Measurements from ENCODE around the gene NLGN3. TPM values are rescaled to one million over a fixed set of nuclear protein-coding genes. Genes with fewer than 3 reads are reported as not detected.

The NLGN3 gene
- 0.10 and 0.15 TPM in 2 replicates for total RNA-seq (2014; rRNA removed; shearing (Covaris generic))

- DNase-seq (ENCODE audit: low read depth): no peak
Observed at GRCh38 chrX:71144651-71145050, at the start of gene NLGN3. TSS of gene NLGN3 (plus strand) at chrX:71144841. CDS start at chrX:71147750, 2,909 bp downstream.

DNA sequence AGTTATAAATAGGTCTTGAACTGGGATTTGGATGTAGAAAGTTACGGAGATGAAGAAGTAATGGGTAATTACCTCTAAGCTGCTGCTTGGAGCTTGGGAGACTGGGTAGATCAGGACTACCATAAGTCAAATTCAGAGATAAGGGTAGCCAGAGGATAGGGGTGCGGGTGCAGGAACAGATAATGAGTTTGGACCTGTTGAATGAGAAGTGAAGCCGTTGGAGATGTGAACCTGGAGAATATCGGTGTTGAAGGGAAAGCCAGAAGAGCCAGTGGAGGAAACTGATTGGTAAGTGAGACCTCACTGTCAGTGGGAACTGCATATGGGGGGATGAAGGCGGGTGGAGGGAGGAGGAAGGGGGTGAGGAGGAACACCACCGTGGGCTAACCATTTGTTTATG is 49.6 kb upstream of the NLGN3 start:
- no peak for DNase-seq (ENCODE audit: low read depth)

- peak; percentile 90 for DNase-seq (ENCODE audit: low read depth)
Observed at GRCh38 chrX:71095555-71095980, 49.1 kb upstream of the NLGN3 start, which contains the start of gene FOXO4. TSS of gene FOXO4 (plus strand) at chrX:71095851. CDS start at chrX:71096529, 678 bp downstream.

DNA sequence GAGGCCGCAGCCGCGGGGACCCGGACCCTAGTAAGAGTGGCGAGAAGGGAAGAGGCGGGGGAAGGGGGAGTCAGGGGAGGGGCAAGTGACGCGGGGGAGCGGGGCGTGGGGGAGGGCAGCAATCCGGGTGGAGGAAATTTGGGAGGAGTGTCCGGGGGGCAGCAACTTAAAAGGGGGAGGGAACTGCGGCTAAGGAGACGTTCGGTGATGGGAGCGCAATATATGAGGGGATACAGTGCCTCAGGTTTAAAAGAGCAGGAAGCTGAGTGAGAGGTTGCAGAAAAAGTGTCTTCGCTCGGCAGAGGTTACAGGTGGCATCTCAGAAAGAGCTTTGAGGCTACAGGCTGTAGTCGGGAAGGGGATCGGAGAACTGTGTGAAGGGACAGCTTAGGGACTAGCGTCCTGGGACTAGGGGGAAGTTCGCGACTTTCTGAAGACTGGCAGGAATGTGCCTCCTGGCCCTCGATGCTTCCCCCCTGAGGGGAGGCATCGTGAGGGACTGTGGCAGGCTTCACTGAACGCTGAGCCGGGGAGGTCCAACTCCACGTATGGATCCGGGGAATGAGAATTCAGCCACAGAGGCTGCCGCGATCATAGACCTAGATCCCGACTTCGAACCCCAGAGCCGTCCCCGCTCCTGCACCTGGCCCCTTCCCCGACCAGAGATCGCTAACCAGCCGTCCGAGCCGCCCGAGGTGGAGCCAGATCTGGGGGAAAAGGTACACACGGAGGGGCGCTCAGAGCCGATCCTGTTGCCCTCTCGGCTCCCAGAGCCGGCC is 48.5 kb upstream of the NLGN3 start:
- peak; percentile 41 for DNase-seq (ENCODE audit: low read depth)

DNA sequence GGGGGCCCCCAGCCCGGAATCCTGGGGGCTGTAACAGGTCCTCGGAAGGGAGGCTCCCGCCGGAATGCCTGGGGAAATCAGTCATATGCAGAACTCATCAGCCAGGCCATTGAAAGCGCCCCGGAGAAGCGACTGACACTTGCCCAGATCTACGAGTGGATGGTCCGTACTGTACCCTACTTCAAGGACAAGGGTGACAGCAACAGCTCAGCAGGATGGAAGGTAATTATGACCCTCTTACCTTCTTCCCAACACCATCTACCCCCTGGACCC is 47.9 kb upstream of the NLGN3 start:
- no peak for DNase-seq (ENCODE audit: low read depth)

DNA sequence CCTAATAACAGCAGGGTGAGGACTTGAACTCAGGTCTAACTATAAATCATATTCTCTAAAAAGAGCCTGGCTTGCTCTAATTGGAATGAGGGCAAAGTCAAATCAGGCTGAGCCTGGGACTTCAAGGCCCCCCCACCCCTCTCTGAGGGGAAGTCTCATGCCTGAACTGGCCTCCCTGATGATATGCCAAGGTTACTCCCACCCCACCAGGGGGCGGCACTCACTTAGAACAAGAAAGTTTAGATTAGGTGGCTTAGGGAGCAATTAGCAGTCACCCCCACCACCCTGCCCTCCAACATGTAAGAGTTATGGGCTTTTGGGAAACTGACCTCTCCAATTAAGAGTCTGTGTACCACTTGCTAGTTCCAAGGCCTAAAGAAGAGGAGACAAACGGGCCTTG is 46.3 kb upstream of the NLGN3 start:
- peak; percentile 54 for DNase-seq (ENCODE audit: low read depth)

DNA sequence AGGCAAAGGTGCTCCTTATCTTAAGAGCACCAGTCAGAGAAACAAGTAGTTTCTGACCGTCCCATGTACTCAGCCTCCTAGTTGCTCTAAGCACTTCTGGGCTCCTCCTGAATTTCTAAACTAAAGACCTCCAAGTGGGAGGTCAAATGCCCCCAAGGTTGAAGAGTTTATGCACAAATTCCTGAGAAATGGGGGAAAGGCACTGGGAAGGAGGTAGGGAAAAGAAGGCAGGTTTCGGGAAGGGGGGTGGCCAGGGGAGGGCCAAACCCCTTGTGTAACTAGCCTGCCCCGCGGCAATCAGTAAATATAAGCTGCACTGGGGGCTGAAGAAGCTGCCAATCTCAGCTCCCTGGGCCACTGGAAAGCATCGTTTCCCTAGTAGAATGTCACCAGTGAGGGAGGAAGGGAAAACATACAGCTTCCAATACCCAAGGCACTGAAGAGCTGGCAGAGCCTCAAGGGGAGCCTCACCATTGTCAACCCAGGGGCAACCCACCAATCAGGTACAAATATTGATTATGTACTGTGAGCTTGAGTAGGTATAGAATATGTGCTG is 45.6 kb upstream of the NLGN3 start:
- DNase-seq (ENCODE audit: low read depth): no peak

- DNase-seq (ENCODE audit: low read depth): no peak
Observed at GRCh38 chrX:71099736-71100135, 44.9 kb upstream of the NLGN3 start.

DNA sequence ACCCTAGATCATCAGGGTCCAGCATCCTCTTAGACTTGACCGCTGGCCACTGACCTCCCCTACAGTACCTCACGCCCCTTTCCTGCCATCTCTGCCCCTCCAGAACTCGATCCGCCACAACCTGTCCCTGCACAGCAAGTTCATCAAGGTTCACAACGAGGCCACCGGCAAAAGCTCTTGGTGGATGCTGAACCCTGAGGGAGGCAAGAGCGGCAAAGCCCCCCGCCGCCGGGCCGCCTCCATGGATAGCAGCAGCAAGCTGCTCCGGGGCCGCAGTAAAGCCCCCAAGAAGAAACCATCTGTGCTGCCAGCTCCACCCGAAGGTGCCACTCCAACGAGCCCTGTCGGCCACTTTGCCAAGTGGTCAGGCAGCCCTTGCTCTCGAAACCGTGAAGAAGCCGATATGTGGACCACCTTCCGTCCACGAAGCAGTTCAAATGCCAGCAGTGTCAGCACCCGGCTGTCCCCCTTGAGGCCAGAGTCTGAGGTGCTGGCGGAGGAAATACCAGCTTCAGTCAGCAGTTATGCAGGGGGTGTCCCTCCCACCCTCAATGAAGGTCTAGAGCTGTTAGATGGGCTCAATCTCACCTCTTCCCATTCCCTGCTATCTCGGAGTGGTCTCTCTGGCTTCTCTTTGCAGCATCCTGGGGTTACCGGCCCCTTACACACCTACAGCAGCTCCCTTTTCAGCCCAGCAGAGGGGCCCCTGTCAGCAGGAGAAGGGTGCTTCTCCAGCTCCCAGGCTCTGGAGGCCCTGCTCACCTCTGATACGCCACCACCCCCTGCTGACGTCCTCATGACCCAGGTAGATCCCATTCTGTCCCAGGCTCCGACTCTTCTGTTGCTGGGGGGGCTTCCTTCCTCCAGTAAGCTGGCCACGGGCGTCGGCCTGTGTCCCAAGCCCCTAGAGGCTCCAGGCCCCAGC is 43.8 kb upstream of the NLGN3 start:
- no peak for DNase-seq (ENCODE audit: low read depth)

- DNase-seq (ENCODE audit: low read depth): no peak
Observed at GRCh38 chrX:71102292-71102691, 42.3 kb upstream of the NLGN3 start.

- DNase-seq (ENCODE audit: low read depth): no peak
Observed at GRCh38 chrX:71103110-71103983, 41.3 kb upstream of the NLGN3 start.

- no peak for DNase-seq (ENCODE audit: low read depth)
Observed at GRCh38 chrX:71105628-71106027, 39.0 kb upstream of the NLGN3 start.

GRCh38 chrX:71106427-71106826 is 38.2 kb upstream of the NLGN3 start, which contains the start of gene CXorf65:
TSS of gene CXorf65 (minus strand) at chrX:71106740. CDS start at chrX:71106556, 184 bp downstream.
- peak; percentile 32 for DNase-seq (ENCODE audit: low read depth)

DNA sequence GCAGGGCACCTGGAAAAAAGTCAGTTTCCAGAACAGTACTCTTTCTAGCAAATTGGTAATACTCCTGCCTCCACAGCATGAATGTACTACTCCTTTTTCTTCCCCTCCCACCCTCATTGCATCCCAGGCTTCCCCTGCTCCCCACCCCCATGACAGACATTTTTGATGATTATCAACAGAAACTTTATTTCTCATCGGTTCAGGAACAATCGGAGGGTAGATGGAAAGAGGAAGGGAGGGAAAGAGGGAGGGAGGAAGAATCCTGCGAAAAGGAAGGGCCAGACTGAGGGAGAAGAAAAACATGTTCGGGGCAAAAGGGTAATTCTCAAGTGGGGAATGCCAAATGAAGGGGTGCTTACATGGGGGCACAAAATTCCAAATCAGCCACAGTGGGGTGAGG is 37.4 kb upstream of the NLGN3 start:
- no peak for DNase-seq (ENCODE audit: low read depth)

GRCh38 chrX:71107762-71108360 is 36.8 kb upstream of the NLGN3 start:
- DNase-seq (ENCODE audit: low read depth): no peak

DNA sequence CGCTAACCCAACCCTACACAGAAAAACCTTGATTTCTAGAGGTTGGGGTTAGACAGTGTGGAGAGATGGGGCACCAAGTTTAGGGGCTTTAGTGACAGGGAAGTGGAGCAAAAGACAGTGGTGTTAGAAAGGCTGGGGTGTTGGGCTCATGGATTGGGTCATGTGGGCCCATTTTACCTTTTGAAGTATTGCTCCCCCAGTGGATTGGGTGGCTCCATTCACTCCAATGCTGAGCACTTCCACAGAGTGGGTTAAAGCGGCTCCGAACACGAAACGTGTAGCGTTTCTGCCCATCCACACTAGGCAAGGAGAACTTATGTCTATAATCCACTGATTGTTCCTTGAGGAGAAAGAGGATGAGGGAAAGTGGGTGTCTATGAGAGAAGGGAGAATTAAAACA is 35.6 kb upstream of the NLGN3 start:
- no peak for DNase-seq (ENCODE audit: low read depth)

DNA sequence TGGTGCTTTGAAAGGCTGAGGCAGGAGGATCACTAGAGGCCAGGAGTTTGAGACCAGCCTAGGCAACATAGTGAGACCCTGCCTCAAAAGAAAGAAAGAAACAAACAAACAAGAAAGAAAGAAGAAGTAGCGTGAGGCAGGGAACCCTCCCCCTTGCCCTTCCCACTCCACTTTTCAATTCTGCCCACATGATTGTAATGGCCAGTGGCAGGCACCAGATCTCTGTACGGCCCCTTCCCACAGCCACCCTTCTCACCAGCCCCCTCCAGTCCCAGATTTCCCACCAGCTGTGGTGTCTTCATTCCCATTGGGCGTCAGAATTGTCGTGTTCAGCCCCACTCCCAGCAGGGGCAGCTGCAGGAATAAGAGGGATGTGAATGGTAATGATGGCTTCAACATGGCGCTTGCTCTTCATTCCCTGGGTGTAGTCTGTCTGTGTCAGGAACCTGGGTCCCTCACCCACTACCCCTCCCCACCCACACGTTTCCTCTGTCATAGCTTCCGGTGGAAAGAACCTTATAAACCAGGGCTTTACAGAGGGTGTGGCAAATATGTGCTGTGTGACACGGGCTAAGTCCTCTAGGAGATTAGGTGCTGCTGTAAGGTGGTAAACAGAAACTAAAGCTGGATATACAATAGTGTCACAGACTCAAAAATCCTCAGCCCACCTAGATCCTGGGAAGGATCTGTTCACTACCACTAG is 33.3 kb upstream of the NLGN3 start, which contains the start of gene IL2RG:
Gene IL2RG (minus strand): TSS at position 437 of the 703 bp plus-strand sequence. CDS start 38 bp downstream, at position 399.
- peak; percentile 13 for DNase-seq (ENCODE audit: low read depth)

DNA sequence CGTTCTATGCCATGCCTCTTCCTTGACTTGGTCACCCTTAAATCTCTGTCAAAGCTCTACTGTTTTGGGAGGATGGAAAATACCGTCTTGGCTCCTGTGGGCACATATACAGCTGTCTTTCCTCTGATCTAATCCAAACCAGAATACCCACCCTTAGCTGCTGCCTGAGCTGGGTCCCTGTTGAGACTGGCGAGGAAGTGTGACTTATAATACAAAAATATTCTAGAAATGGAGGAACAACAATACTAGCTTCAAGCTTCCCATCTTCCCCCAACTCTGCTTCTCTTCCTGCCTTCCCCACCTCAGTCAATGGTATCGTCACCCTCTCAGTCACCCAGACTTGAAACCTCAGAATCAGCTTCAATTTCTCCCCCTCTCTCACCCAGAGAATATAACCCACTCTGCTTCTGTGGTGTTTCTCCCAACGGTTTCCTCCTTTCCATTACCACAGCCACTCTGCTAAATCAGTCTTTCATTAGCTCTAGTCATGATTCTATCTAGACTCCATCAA is 32.7 kb upstream of the NLGN3 start:
- no peak for DNase-seq (ENCODE audit: low read depth)

DNA sequence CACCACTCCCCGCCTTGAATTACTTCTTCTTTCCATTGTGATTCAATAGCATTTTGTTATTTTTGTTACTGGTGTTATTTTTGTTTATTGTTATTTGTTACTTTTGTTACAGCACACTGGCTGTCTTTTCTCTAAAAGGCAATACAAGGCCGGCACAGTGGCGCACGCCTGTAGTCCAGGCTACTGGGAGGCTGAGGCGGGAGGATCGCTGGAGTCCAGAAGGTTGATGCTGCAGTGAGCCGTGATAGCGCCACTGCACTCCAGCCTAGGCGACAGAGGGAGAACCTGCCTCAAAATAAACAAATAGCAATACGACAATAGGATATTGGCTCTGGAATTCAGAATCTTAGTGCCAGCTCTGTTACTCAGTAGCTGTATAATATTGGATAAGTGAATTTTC is 27.3 kb upstream of the NLGN3 start:
- DNase-seq (ENCODE audit: low read depth): no peak
